GM23338 (cell line): Measurements from ENCODE around the gene EEF2. TPM values are rescaled to one million over a fixed set of nuclear protein-coding genes. Genes with fewer than 3 reads are reported as not detected.
A peak's percentile ranks its signal among the peaks of the same experiment; 100 is the strongest.

Experiments
- ATAC-seq: fragments of 200-7000 bp; cut with Tn5 transposase; 3 replicates; pipeline ENCODE4 v1.9.1; 2020
- DNase-seq: peaks from one replicate; pipeline ENCODE4 v3.0.0-alpha.2; 2015; ENCODE audit warnings: low spot score
- H2AFZ ChIP-seq: fragments of 200-600 bp; sonication (generic); 2 replicates; pipeline ENCODE4 v1.8.0; 2016; ENCODE audit warnings: antibody characterized with exemption, mild to moderate bottlenecking, moderate library complexity
- H3F3A ChIP-seq: fragments of 200-600 bp; sonication (generic); replicated peaks from 2 replicates; pipeline ENCODE4 v1.8.0; 2017; ENCODE audit warnings: antibody characterized with exemption, mixed run types, low read depth
- H3K27ac ChIP-seq: fragments of 200-600 bp; sonication (generic); 2 replicates; pipeline ENCODE4 v1.6.1; 2016; ENCODE audit warnings: low read depth
- H3K27me3 ChIP-seq: fragments of 200-600 bp; sonication (generic); 2 replicates; pipeline ENCODE4 v1.8.0; 2016; ENCODE audit warnings: mild to moderate bottlenecking, mixed run types, moderate library complexity; ENCODE audit not compliant: insufficient read depth
- H3K36me3 ChIP-seq: fragments of 200-600 bp; sonication (generic); 2 replicates; pipeline ENCODE4 v1.8.0; 2016; ENCODE audit warnings: mild to moderate bottlenecking; ENCODE audit not compliant: insufficient read depth
- H3K4me1 ChIP-seq: fragments of 200-600 bp; sonication (generic); 2 replicates; pipeline ENCODE4 v1.8.0; 2016; ENCODE audit warnings: mild to moderate bottlenecking, moderate library complexity; ENCODE audit not compliant: insufficient read depth
- H3K4me2 ChIP-seq: fragments of 200-600 bp; sonication (generic); 2 replicates; pipeline ENCODE4 v1.7.1; 2017; ENCODE audit warnings: mixed run types
- H3K4me3 ChIP-seq: fragments of 200-600 bp; sonication (generic); 2 replicates; pipeline ENCODE4 v1.6.1; 2016; ENCODE audit warnings: mixed run types
- H3K79me2 ChIP-seq: fragments of 200-600 bp; sonication (generic); replicated peaks from 2 replicates; pipeline ENCODE4 v1.8.0; 2017; ENCODE audit warnings: mild to moderate bottlenecking; ENCODE audit not compliant: insufficient read depth
- H3K9me2 ChIP-seq: fragments of 200-600 bp; sonication (generic); 2 replicates; pipeline ENCODE4 v1.8.0; 2017; ENCODE audit not compliant: insufficient read depth
- H4K20me1 ChIP-seq: fragments of 200-600 bp; sonication (generic); replicated peaks from 2 replicates; pipeline ENCODE4 v1.8.0; 2017; ENCODE audit warnings: mild to moderate bottlenecking; ENCODE audit not compliant: insufficient read depth
- H3K27ac Mint-ChIP-seq: 2 replicates; pipeline ENCODE4 v1.8.0; 2020; ENCODE audit warnings: inconsistent platforms, mild to moderate bottlenecking, moderate library complexity, mixed read lengths
- H3K27me3 Mint-ChIP-seq: 3 replicates; pipeline ENCODE4 v1.8.0; 2022; ENCODE audit warnings: low read depth, mild to moderate bottlenecking, moderate library complexity, mixed read lengths, inconsistent platforms; ENCODE audit not compliant: insufficient read depth, poor library complexity
- H3K36me3 Mint-ChIP-seq: 3 replicates; pipeline ENCODE4 v1.8.0; 2021; ENCODE audit warnings: low read depth, mild to moderate bottlenecking, inconsistent platforms, moderate library complexity, mixed read lengths
- H3K4me1 Mint-ChIP-seq: 3 replicates; pipeline ENCODE4 v1.8.0; 2020; ENCODE audit warnings: mild to moderate bottlenecking, inconsistent platforms, mixed read lengths
- H3K4me3 Mint-ChIP-seq: 3 replicates; pipeline ENCODE4 v1.8.0; 2021; ENCODE audit warnings: moderate library complexity, mild to moderate bottlenecking, inconsistent platforms, mixed read lengths
- H3K9me3 Mint-ChIP-seq: 3 replicates; pipeline ENCODE4 v1.8.0; 2020; ENCODE audit warnings: moderate library complexity, mild to moderate bottlenecking, inconsistent platforms, mixed read lengths
- CREB1 ChIP-seq: fragments of 250-450 bp; sonication (Bioruptor Pico); IDR thresholded peaks from 2 replicates; pipeline ENCODE4 v1.5.0; 2020; ENCODE audit warnings: low read depth, mild to moderate bottlenecking, moderate library complexity
- EZH2 ChIP-seq: fragments of 200-600 bp; sonication (generic); IDR thresholded peaks from one replicate; pipeline ENCODE4 v1.8.0; 2017; ENCODE audit warnings: antibody characterized with exemption, mild to moderate bottlenecking, low read depth; ENCODE audit not compliant: unreplicated experiment
- EZH2phosphoT487 ChIP-seq: fragments of 200-600 bp; sonication (generic); IDR thresholded peaks from one replicate; pipeline ENCODE4 v1.8.1; 2018; ENCODE audit warnings: antibody characterized with exemption; ENCODE audit not compliant: unreplicated experiment
- JUNB ChIP-seq: IDR thresholded peaks from one replicate; pipeline ENCODE4 v1.6.1; 2016; ENCODE audit warnings: antibody characterized with exemption; ENCODE audit not compliant: unreplicated experiment
- NANOG ChIP-seq: IDR thresholded peaks from 2 replicates; pipeline ENCODE4 v1.6.1; 2016; ENCODE audit warnings: antibody characterized with exemption, borderline replicate concordance
- POLR2AphosphoS5 ChIP-seq: IDR thresholded peaks from 2 replicates; pipeline ENCODE4 v1.6.1; 2016; ENCODE audit warnings: antibody characterized with exemption, low read depth
- STAT1 ChIP-seq: IDR thresholded peaks from one replicate; pipeline ENCODE4 v1.6.1; 2016; ENCODE audit warnings: antibody characterized with exemption; ENCODE audit not compliant: unreplicated experiment
- ZNF114 ChIP-seq: fragments of 250-450 bp; sonication (Bioruptor Pico); IDR thresholded peaks from 2 replicates; pipeline ENCODE4 v1.5.0; 2020; ENCODE audit warnings: mild to moderate bottlenecking, moderate library complexity
- ZNF331 ChIP-seq: fragments of 250-450 bp; sonication (Bioruptor Pico); IDR thresholded peaks from 2 replicates; pipeline ENCODE4 v1.5.0; 2020; ENCODE audit warnings: low read depth, mild to moderate bottlenecking, moderate library complexity
- ZNF462 ChIP-seq: fragments of 250-450 bp; sonication (Bioruptor Pico); IDR thresholded peaks from 2 replicates; pipeline ENCODE4 v1.5.0; 2020; ENCODE audit warnings: mild to moderate bottlenecking, moderate library complexity
- polyA plus RNA-seq: library from polyadenylated mRNA; unstranded; fragments of >200 nt; fragmentation: Nextera tagmentation; extraction: Ambion mirVana; gene quantifications from 2 replicates; pipeline ENCODE4 v1.2.1, GENCODE V29; 2016
- total RNA-seq: library from RNA; depleted of rRNA; stranded (reverse); fragments of >200 nt; shearing (Covaris generic); gene quantifications from 2 replicates; pipeline ENCODE4 v1.2.3, GENCODE V29; 2014
- TF ChIP-seq, protein P1 (sequence below): IDR thresholded peaks from one replicate; pipeline ENCODE4 v1.6.1; 2018; ENCODE audit warnings: antibody characterized with exemption; ENCODE audit not compliant: unreplicated experiment
- TF ChIP-seq, protein P2 (sequence below), 2 experiments: fragments of 200-600 bp in 1 of 2; sonication (generic) in 1 of 2; conservative IDR thresholded peaks; 2 replicates each; pipeline versions ENCODE4 v1.5.1 to v1.6.1; 2016 to 2017; ENCODE audit warnings: antibody characterized with exemption in 2 of 2, low read depth in 2 of 2, mild to moderate bottlenecking in 2 of 2, moderate library complexity in 1 of 2
- TF ChIP-seq, protein P3 (sequence below): IDR thresholded peaks from 2 replicates; pipeline ENCODE4 v1.6.1; 2016; ENCODE audit warnings: antibody characterized with exemption

The EEF2 gene
- total and polyA plus RNA-seq, 2 experiments from 2014 or later, result 772 to 2,987 TPM

- Mint-ChIP-seq H3K4me1 (peaks cover 17% of the 10 kb centered on the region), H3K27ac (no peak within 1 kb of the TSS; the same call in 1 of the 2 replicates), H3K36me3 (peaks cover under 1% of the 10 kb centered on the region; the same call in 1 of the 3 replicates), H3K9me3 (no peaks in the 10 kb centered on the region), H3K4me3 (peak within 1 kb of the TSS; percentile 86), H3K27me3 (peaks cover 8% of the 10 kb centered on the region)
- peaks cover 14% of the 10 kb centered on the region for H4K20me1 ChIP-seq
- ATAC-seq (peak; percentile 89), DNase-seq (peak; percentile 97)
- H3K27ac ChIP-seq, result peak within 1 kb of the TSS; percentile 90
- H3K36me3 ChIP-seq, result no peaks in the 10 kb centered on the region
- peaks cover 38% of the 10 kb centered on the region for H3K79me2 ChIP-seq
- H3K4me1 ChIP-seq, result peaks cover 14% of the 10 kb centered on the region; the same call in 1 of the 2 replicates
- H3F3A ChIP-seq, result peaks cover 6% of the 10 kb centered on the region; the same call in 1 of the 2 replicates
- peak within 1 kb of the TSS; percentile 94 for H3K4me3 ChIP-seq
- H3K27me3 ChIP-seq, result no peaks in the 10 kb centered on the region
- peak within 1 kb of the TSS; percentile 96 for H3K4me2 ChIP-seq
- H2AFZ ChIP-seq, result peak within 1 kb of the TSS; percentile 83; the same call in 1 of the 2 replicates
- H3K9me2 ChIP-seq, result no peaks in the 10 kb centered on the region
- TF ChIP-seq EZH2 (no peak), STAT1 (no peak), NANOG (no peak), JUNB (no peak), ZNF331 (CRISPR knock-in tag) (no peak), EZH2phosphoT487 (no peak), ZNF114 (CRISPR knock-in tag) (no peak), ZNF462 (no peak), CREB1 (CRISPR knock-in tag) (peak; percentile 59), POLR2AphosphoS5 (peak; percentile 88)
- TF ChIP-seq, protein P1, sequence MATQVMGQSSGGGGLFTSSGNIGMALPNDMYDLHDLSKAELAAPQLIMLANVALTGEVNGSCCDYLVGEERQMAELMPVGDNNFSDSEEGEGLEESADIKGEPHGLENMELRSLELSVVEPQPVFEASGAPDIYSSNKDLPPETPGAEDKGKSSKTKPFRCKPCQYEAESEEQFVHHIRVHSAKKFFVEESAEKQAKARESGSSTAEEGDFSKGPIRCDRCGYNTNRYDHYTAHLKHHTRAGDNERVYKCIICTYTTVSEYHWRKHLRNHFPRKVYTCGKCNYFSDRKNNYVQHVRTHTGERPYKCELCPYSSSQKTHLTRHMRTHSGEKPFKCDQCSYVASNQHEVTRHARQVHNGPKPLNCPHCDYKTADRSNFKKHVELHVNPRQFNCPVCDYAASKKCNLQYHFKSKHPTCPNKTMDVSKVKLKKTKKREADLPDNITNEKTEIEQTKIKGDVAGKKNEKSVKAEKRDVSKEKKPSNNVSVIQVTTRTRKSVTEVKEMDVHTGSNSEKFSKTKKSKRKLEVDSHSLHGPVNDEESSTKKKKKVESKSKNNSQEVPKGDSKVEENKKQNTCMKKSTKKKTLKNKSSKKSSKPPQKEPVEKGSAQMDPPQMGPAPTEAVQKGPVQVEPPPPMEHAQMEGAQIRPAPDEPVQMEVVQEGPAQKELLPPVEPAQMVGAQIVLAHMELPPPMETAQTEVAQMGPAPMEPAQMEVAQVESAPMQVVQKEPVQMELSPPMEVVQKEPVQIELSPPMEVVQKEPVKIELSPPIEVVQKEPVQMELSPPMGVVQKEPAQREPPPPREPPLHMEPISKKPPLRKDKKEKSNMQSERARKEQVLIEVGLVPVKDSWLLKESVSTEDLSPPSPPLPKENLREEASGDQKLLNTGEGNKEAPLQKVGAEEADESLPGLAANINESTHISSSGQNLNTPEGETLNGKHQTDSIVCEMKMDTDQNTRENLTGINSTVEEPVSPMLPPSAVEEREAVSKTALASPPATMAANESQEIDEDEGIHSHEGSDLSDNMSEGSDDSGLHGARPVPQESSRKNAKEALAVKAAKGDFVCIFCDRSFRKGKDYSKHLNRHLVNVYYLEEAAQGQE, result no peak
- TF ChIP-seq, protein P2, sequence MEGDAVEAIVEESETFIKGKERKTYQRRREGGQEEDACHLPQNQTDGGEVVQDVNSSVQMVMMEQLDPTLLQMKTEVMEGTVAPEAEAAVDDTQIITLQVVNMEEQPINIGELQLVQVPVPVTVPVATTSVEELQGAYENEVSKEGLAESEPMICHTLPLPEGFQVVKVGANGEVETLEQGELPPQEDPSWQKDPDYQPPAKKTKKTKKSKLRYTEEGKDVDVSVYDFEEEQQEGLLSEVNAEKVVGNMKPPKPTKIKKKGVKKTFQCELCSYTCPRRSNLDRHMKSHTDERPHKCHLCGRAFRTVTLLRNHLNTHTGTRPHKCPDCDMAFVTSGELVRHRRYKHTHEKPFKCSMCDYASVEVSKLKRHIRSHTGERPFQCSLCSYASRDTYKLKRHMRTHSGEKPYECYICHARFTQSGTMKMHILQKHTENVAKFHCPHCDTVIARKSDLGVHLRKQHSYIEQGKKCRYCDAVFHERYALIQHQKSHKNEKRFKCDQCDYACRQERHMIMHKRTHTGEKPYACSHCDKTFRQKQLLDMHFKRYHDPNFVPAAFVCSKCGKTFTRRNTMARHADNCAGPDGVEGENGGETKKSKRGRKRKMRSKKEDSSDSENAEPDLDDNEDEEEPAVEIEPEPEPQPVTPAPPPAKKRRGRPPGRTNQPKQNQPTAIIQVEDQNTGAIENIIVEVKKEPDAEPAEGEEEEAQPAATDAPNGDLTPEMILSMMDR (conservative IDR thresholded peaks at IDR 0.05; ENCODE audit: low read depth in 2 of 2), result no peak
- TF ChIP-seq, protein P3, sequence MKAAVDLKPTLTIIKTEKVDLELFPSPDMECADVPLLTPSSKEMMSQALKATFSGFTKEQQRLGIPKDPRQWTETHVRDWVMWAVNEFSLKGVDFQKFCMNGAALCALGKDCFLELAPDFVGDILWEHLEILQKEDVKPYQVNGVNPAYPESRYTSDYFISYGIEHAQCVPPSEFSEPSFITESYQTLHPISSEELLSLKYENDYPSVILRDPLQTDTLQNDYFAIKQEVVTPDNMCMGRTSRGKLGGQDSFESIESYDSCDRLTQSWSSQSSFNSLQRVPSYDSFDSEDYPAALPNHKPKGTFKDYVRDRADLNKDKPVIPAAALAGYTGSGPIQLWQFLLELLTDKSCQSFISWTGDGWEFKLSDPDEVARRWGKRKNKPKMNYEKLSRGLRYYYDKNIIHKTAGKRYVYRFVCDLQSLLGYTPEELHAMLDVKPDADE, result peak; percentile 43; the same call in 1 of the 2 replicates
These were observed 22.0 kb upstream of the EEF2 start, which contains the start of gene PIAS4 for GRCh38 chr19:4007021-4007835. PIAS4 (plus strand) TSS chr19:4007736; CDS start chr19:4007761, 25 bp downstream.
